Measurements from ENCODE around the gene ZNF791. TPM values are rescaled to one million over a fixed set of nuclear protein-coding genes. Genes with fewer than 3 reads are reported as not detected.

The ZNF791 gene
- total and polyA plus RNA-seq, 2 of the 13 experiments (the other 11 are each of a cell fraction or from before 2014, with no cell fraction given) = 12.8 to 17.4 TPM

- TF ChIP-seq ZNF407 (CRISPR knock-in tag; IDR thresholded peaks at IDR 0.05; ENCODE audit: not compliant biosample characterization) (peak; percentile 33), HOXA3 (CRISPR knock-in tag; IDR thresholded peaks at IDR 0.05) (peak; percentile 56; the same call in 1 of the 2 replicates), NKX3-1 (CRISPR knock-in tag; IDR thresholded peaks at IDR 0.05) (0 out of 2 replicates have a peak, but pooled peaks have one; percentile 23), SALL1 (CRISPR knock-in tag; IDR thresholded peaks at IDR 0.05) (peak; percentile 80), TFDP1 (CRISPR knock-in tag; IDR thresholded peaks at IDR 0.05; ENCODE audit: borderline replicate concordance) (0 out of 2 replicates have a peak, but pooled peaks have one; percentile 12), CEBPZ (IDR thresholded peaks at IDR 0.05; ENCODE audit: low read length) (no peak), GATAD2A (CRISPR knock-in tag; IDR thresholded peaks at IDR 0.05) (peak; percentile 36; the same call in 1 of the 2 replicates), HDAC2 (CRISPR knock-in tag; IDR thresholded peaks at IDR 0.05) (0 out of 2 replicates have a peak, but pooled peaks have one; percentile 18), STAG1 (CRISPR knock-in tag; IDR thresholded peaks at IDR 0.05) (peak; percentile 54), ZNF7 (CRISPR knock-in tag; IDR thresholded peaks at IDR 0.05) (0 out of 2 replicates have a peak, but pooled peaks have one; percentile 15), CTCF (CRISPR knock-in tag; IDR thresholded peaks at IDR 0.05) (peak; percentile 94), MAX (IDR thresholded peaks at IDR 0.05) (peak; percentile 58; the same call in 1 of the 2 replicates), ZNF510 (CRISPR knock-in tag; IDR thresholded peaks at IDR 0.05; ENCODE audit: low read depth) (0 out of 2 replicates have a peak, but pooled peaks have one; percentile 53), ZBTB38 (CRISPR knock-in tag; IDR thresholded peaks at IDR 0.05) (peak; percentile 98)
Measured at GRCh38 chr19:12639901-12640613, 29.3 kb downstream of the ZNF791 start (continued).
